GM20000 (cell line): ENCODE data around the gene SMPDL3A.

Experiments
- DNase-seq: peaks from one replicate; pipeline ENCODE4 v3.0.0; 2012; ENCODE audit warnings: low spot score
- TF ChIP-seq, protein P1 (sequence below): IDR thresholded peaks from 2 replicates; pipeline ENCODE4 v1.5.1; 2012; ENCODE audit warnings: mild to moderate bottlenecking, control low read depth; ENCODE audit errors: extremely low read depth, missing control alignments

The SMPDL3A gene

GRCh38 chr6:122758927-122759334, 30.1 kb upstream of the SMPDL3A start:
- TF ChIP-seq, protein P1, sequence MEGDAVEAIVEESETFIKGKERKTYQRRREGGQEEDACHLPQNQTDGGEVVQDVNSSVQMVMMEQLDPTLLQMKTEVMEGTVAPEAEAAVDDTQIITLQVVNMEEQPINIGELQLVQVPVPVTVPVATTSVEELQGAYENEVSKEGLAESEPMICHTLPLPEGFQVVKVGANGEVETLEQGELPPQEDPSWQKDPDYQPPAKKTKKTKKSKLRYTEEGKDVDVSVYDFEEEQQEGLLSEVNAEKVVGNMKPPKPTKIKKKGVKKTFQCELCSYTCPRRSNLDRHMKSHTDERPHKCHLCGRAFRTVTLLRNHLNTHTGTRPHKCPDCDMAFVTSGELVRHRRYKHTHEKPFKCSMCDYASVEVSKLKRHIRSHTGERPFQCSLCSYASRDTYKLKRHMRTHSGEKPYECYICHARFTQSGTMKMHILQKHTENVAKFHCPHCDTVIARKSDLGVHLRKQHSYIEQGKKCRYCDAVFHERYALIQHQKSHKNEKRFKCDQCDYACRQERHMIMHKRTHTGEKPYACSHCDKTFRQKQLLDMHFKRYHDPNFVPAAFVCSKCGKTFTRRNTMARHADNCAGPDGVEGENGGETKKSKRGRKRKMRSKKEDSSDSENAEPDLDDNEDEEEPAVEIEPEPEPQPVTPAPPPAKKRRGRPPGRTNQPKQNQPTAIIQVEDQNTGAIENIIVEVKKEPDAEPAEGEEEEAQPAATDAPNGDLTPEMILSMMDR, result no peak
- DNase-seq, result no peak

- TF ChIP-seq, protein P1, result no peak
- no peak for DNase-seq
Observed at GRCh38 chr6:122760330-122760729, 28.7 kb upstream of the SMPDL3A start.

- DNase-seq, result no peak
- TF ChIP-seq, protein P1, result no peak
Observed at GRCh38 chr6:122766256-122766655, 22.8 kb upstream of the SMPDL3A start.

GRCh38 chr6:122770835-122771601, 18.0 kb upstream of the SMPDL3A start:
- TF ChIP-seq, protein P1, result no peak
- no peak for DNase-seq

GRCh38 chr6:122772724-122773415, 16.2 kb upstream of the SMPDL3A start:
- TF ChIP-seq, protein P1, result no peak
- DNase-seq, result no peak

DNA sequence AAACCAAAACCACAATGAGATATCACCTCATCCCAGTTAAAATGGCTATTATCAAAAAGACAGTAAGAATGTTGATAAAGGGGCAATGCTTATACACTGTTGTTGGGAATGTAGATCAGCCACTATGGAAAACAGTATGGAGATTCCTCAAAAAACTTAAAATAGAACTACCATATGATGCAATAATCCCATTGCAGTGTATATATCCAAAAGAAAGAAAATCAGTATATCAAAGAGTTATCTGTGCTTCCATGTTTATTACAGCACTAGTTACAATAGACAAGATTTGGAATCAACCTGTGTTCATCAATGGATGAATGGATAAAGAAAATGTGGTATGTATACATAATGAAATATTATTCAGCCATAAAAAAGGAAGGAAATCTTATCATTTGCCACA, 13.1 kb upstream of the SMPDL3A start:
- DNase-seq, result no peak
- TF ChIP-seq, protein P1, result no peak

GRCh38 chr6:122778302-122778701, 10.8 kb upstream of the SMPDL3A start:
- TF ChIP-seq, protein P1, result no peak
- DNase-seq, result no peak
